Measurements from ENCODE around the gene MRM3.

MRM3 gene

GRCh38 chr17:791829-792228, 9.7 kb downstream of the MRM3 start:
- H3K9ac ChIP-seq (ENCODE audit: low read depth, low read length, poor library complexity, severe bottlenecking) = no peak overlapping the region
- H3K27me3 ChIP-seq (ENCODE audit: insufficient read depth, low read length, poor library complexity, severe bottlenecking) = no peaks in the 10 kb centered on the region
- H3K4me1 ChIP-seq (ENCODE audit: insufficient read depth, low read length, poor library complexity, severe bottlenecking) = no peaks in the 10 kb centered on the region
- peaks cover 16% of the 10 kb centered on the region; the same call in 1 of the 2 replicates for H3K36me3 ChIP-seq (ENCODE audit: insufficient read depth, low read length)
- no peaks in the 10 kb centered on the region for H3K9me2 ChIP-seq (replicated peaks; ENCODE audit: low read depth, low read length)
- no peaks in the 10 kb centered on the region for H3K9me3 ChIP-seq (ENCODE audit: insufficient read depth, low read depth, low read length)
- H3K79me2 ChIP-seq (ENCODE audit: insufficient read depth, low read length) = no peaks in the 10 kb centered on the region
- no peak overlapping the region for H3K4me3 ChIP-seq (ENCODE audit: low read length, poor library complexity, severe bottlenecking)
- H4K20me1 ChIP-seq (ENCODE audit: insufficient read depth, low read length, poor library complexity, severe bottlenecking) = no peaks in the 10 kb centered on the region
- H3F3A ChIP-seq (ENCODE audit: low read depth) = no peaks in the 10 kb centered on the region
- H3K4me2 ChIP-seq (ENCODE audit: low read depth, low read length, poor library complexity, severe bottlenecking) = no peak overlapping the region
- TF ChIP-seq, protein P1, sequence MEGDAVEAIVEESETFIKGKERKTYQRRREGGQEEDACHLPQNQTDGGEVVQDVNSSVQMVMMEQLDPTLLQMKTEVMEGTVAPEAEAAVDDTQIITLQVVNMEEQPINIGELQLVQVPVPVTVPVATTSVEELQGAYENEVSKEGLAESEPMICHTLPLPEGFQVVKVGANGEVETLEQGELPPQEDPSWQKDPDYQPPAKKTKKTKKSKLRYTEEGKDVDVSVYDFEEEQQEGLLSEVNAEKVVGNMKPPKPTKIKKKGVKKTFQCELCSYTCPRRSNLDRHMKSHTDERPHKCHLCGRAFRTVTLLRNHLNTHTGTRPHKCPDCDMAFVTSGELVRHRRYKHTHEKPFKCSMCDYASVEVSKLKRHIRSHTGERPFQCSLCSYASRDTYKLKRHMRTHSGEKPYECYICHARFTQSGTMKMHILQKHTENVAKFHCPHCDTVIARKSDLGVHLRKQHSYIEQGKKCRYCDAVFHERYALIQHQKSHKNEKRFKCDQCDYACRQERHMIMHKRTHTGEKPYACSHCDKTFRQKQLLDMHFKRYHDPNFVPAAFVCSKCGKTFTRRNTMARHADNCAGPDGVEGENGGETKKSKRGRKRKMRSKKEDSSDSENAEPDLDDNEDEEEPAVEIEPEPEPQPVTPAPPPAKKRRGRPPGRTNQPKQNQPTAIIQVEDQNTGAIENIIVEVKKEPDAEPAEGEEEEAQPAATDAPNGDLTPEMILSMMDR (conservative IDR thresholded peaks at IDR 0.05; ENCODE audit: low read length) = no peak
- H2AFZ ChIP-seq (ENCODE audit: low read length) = no peak overlapping the region

DNA sequence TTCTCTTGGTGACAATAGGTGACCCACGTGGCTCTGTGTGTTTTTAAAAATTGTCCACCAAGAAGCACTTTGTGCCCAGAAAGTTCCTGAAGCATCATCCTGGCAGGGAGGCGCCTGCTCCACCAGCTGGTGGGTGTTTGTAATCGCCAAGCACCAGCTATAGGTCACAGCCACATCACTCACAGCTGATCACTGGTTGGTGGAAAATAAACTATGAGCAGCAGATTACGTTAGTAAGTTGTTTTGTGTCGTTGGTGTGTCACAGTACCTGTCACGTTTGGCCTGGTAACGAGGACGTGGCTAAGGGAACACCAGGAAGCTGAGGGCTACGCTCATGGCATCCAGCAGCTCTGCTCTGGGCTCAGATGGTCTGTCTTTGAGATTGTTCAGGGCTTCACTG, 10.1 kb downstream of the MRM3 start:
- no peak overlapping the region for H2AFZ ChIP-seq (ENCODE audit: low read length)
- H3K36me3 ChIP-seq (ENCODE audit: insufficient read depth, low read length) = peaks cover 16% of the 10 kb centered on the region; the same call in 1 of the 2 replicates
- H3K4me2 ChIP-seq (ENCODE audit: low read depth, low read length, poor library complexity, severe bottlenecking) = no peak overlapping the region
- H3K9me2 ChIP-seq (replicated peaks; ENCODE audit: low read depth, low read length) = no peaks in the 10 kb centered on the region
- no peaks in the 10 kb centered on the region for H3K79me2 ChIP-seq (ENCODE audit: insufficient read depth, low read length)
- H3K9me3 ChIP-seq (ENCODE audit: insufficient read depth, low read depth, low read length) = no peaks in the 10 kb centered on the region
- TF ChIP-seq, protein P1 (conservative IDR thresholded peaks at IDR 0.05; ENCODE audit: low read length) = no peak; the same call in 1 of the 2 replicates
- TF ChIP-seq EZH2phosphoT487 (IDR thresholded peaks at IDR 0.05; ENCODE audit: borderline replicate concordance) = no peak
- no peaks in the 10 kb centered on the region for H3K27me3 ChIP-seq (ENCODE audit: insufficient read depth, low read length, poor library complexity, severe bottlenecking)
- H4K20me1 ChIP-seq (ENCODE audit: insufficient read depth, low read length, poor library complexity, severe bottlenecking) = no peaks in the 10 kb centered on the region
- H3K4me3 ChIP-seq (ENCODE audit: low read length, poor library complexity, severe bottlenecking) = no peak overlapping the region
- no peak overlapping the region for H3K9ac ChIP-seq (ENCODE audit: low read depth, low read length, poor library complexity, severe bottlenecking)
- no peaks in the 10 kb centered on the region for H3F3A ChIP-seq (ENCODE audit: low read depth)
- H3K4me1 ChIP-seq (ENCODE audit: insufficient read depth, low read length, poor library complexity, severe bottlenecking) = no peaks in the 10 kb centered on the region

- no peaks in the 10 kb centered on the region; the same call in 1 of the 2 replicates for H3K9me3 ChIP-seq (ENCODE audit: insufficient read depth, low read depth, low read length)
- no peaks in the 10 kb centered on the region for H3K27me3 ChIP-seq (ENCODE audit: insufficient read depth, low read length, poor library complexity, severe bottlenecking)
- no peak overlapping the region for H3K9ac ChIP-seq (ENCODE audit: low read depth, low read length, poor library complexity, severe bottlenecking)
- H3K4me3 ChIP-seq (ENCODE audit: low read length, poor library complexity, severe bottlenecking) = no peak overlapping the region
- H3K4me2 ChIP-seq (ENCODE audit: low read depth, low read length, poor library complexity, severe bottlenecking) = no peak overlapping the region
- H3K9me2 ChIP-seq (replicated peaks; ENCODE audit: low read depth, low read length) = no peaks in the 10 kb centered on the region
- no peaks in the 10 kb centered on the region for H3F3A ChIP-seq (ENCODE audit: low read depth)
- no peaks in the 10 kb centered on the region for H4K20me1 ChIP-seq (ENCODE audit: insufficient read depth, low read length, poor library complexity, severe bottlenecking)
- no peaks in the 10 kb centered on the region for H3K79me2 ChIP-seq (ENCODE audit: insufficient read depth, low read length)
- no peaks in the 10 kb centered on the region for H3K4me1 ChIP-seq (ENCODE audit: insufficient read depth, low read length, poor library complexity, severe bottlenecking)
- peaks cover 5% of the 10 kb centered on the region; the same call in 1 of the 2 replicates for H3K36me3 ChIP-seq (ENCODE audit: insufficient read depth, low read length)
- no peak for TF ChIP-seq EZH2phosphoT487 (IDR thresholded peaks at IDR 0.05; ENCODE audit: borderline replicate concordance)
- TF ChIP-seq, protein P1 (conservative IDR thresholded peaks at IDR 0.05; ENCODE audit: low read length) = no peak
- no peak overlapping the region for H2AFZ ChIP-seq (ENCODE audit: low read length)
Measured at GRCh38 chr17:794876-795275, 12.7 kb downstream of the MRM3 start.

All from Loucy (cell line).